DOHH2 (cell line): ENCODE measurements around the gene PISD.

Experiments used
- H3F3A ChIP-seq: fragments of 200-600 bp; sonication (generic), shearing (Covaris generic); 2 replicates; pipeline ENCODE4 v1.6.0; 2016; ENCODE audit warnings: antibody characterized with exemption, mild to moderate bottlenecking; ENCODE audit not compliant: control insufficient read depth, insufficient read depth
- H3K27ac ChIP-seq: fragments of 200-600 bp; sonication (generic); 2 replicates; pipeline ENCODE4 v1.5.1; 2014; ENCODE audit warnings: low read depth, mild to moderate bottlenecking, low read length, moderate library complexity
- H3K27me3 ChIP-seq: fragments of 200-600 bp; sonication (generic); 2 replicates; pipeline ENCODE4 v1.6.1; 2014; ENCODE audit warnings: mild to moderate bottlenecking, low read length, mixed read lengths; ENCODE audit not compliant: control insufficient read depth
- H3K36me3 ChIP-seq: fragments of 200-600 bp; sonication (generic); 2 replicates; pipeline ENCODE4 v1.6.1; 2014; ENCODE audit warnings: mild to moderate bottlenecking, low read length, moderate library complexity, mixed read lengths; ENCODE audit not compliant: control insufficient read depth
- H3K4me1 ChIP-seq: fragments of 200-600 bp; sonication (generic); 2 replicates; pipeline ENCODE4 v1.6.1; 2014; ENCODE audit warnings: mild to moderate bottlenecking, low read length, mixed read lengths; ENCODE audit not compliant: control insufficient read depth
- H3K4me2 ChIP-seq: fragments of 200-600 bp; sonication (generic); 2 replicates; pipeline ENCODE4 v1.6.0; 2014; ENCODE audit warnings: mild to moderate bottlenecking, low read length, moderate library complexity
- H3K4me3 ChIP-seq: fragments of 200-600 bp; sonication (generic); 2 replicates; pipeline ENCODE4 v1.5.1; 2014; ENCODE audit warnings: mild to moderate bottlenecking, low read length, mixed read lengths
- H3K79me2 ChIP-seq: fragments of 200-600 bp; sonication (generic); 2 replicates; pipeline ENCODE4 v1.6.1; 2014; ENCODE audit warnings: mild to moderate bottlenecking, low read length, mixed read lengths; ENCODE audit not compliant: control insufficient read depth
- H3K9me2 ChIP-seq: fragments of 200-600 bp; sonication (generic); replicated peaks from 2 replicates; pipeline ENCODE4 v1.6.1; 2014; ENCODE audit warnings: mild to moderate bottlenecking, low read length, mixed read lengths; ENCODE audit not compliant: control insufficient read depth
- H3K9me3 ChIP-seq: fragments of 200-600 bp; sonication (generic); 2 replicates; pipeline ENCODE4 v1.6.1; 2014; ENCODE audit warnings: antibody characterized with exemption, low read length, mixed read lengths; ENCODE audit not compliant: control insufficient read depth, insufficient read depth
- H4K20me1 ChIP-seq: fragments of 200-600 bp; sonication (generic); 2 replicates; pipeline ENCODE4 v1.6.0; 2014; ENCODE audit warnings: low read depth, mild to moderate bottlenecking, antibody characterized with exemption, low read length, moderate library complexity; ENCODE audit not compliant: control insufficient read depth, insufficient read depth
- EZH2phosphoT487 ChIP-seq: fragments of 200-600 bp; sonication (generic); IDR thresholded peaks from 2 replicates; pipeline ENCODE4 v1.6.1; 2017; ENCODE audit warnings: borderline replicate concordance, mild to moderate bottlenecking, antibody characterized with exemption, low read length, moderate library complexity, mixed read lengths
- TF ChIP-seq, protein P1 (sequence below): fragments of 200-600 bp; sonication (generic); IDR thresholded peaks from one replicate; pipeline ENCODE4 v1.5.1; 2014; ENCODE audit warnings: antibody characterized with exemption, mild to moderate bottlenecking, low read depth, low read length; ENCODE audit not compliant: poor library complexity, severe bottlenecking

PISD gene

DNA sequence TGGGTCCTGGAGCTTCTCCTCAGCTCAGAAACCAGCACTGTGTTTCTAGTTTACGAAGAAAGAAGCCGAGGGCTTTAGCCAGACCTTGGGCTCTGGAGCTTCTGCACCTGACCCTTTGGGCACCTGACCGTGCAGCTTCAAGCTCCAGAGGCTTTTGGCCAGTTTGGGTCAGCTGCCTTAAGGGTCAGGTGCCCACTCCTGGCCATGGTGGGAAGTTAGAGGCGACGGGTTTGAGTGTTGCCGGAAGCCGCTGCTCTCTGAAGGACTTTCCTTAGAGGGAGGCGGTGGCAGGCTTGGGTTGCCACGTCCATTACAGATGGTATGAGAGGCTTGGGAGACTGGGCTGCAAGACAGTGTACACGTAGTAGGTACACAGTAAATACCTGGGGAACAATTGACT, 52.3 kb downstream of the PISD start:
- Histone ChIP-seq H3K27ac (no peak overlapping the region), H3K4me1 (no peaks in the 10 kb centered on the region), H3F3A (no peaks in the 10 kb centered on the region; the same call in 1 of the 2 replicates), H3K79me2 (no peaks in the 10 kb centered on the region), H3K4me3 (no peak overlapping the region), H3K9me3 (no peaks in the 10 kb centered on the region), H3K4me2 (no peak overlapping the region), H3K36me3 (peaks cover 62% of the 10 kb centered on the region), H3K27me3 (no peaks in the 10 kb centered on the region), H4K20me1 (no peaks in the 10 kb centered on the region), H3K9me2 (no peaks in the 10 kb centered on the region)
- TF ChIP-seq, protein P1, sequence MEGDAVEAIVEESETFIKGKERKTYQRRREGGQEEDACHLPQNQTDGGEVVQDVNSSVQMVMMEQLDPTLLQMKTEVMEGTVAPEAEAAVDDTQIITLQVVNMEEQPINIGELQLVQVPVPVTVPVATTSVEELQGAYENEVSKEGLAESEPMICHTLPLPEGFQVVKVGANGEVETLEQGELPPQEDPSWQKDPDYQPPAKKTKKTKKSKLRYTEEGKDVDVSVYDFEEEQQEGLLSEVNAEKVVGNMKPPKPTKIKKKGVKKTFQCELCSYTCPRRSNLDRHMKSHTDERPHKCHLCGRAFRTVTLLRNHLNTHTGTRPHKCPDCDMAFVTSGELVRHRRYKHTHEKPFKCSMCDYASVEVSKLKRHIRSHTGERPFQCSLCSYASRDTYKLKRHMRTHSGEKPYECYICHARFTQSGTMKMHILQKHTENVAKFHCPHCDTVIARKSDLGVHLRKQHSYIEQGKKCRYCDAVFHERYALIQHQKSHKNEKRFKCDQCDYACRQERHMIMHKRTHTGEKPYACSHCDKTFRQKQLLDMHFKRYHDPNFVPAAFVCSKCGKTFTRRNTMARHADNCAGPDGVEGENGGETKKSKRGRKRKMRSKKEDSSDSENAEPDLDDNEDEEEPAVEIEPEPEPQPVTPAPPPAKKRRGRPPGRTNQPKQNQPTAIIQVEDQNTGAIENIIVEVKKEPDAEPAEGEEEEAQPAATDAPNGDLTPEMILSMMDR, result no peak
- TF ChIP-seq EZH2phosphoT487, result no peak

DNA sequence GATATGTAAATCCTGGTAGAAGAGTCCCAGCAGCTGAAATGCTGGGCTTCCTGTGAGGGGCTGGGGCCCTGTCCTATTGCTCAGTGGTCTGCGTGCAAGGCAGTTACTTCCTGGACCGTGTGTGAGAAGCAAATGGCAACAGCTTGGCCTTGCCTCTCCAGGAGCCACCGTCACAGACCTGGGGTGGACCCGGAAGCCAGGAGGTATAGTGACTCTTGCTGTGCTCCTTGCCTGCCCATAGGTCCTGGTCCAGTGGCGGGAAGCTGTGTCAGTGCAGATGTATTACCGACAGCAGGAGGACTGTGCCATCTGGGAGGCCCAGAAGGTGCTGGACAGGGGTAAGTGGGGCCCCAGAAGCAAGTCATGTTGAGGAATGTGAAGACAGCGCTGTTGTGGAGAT, 54.3 kb downstream of the PISD start:
- Histone ChIP-seq H4K20me1 (no peaks in the 10 kb centered on the region), H3F3A (no peaks in the 10 kb centered on the region; the same call in 1 of the 2 replicates), H3K36me3 (peaks cover 73% of the 10 kb centered on the region)

DNA sequence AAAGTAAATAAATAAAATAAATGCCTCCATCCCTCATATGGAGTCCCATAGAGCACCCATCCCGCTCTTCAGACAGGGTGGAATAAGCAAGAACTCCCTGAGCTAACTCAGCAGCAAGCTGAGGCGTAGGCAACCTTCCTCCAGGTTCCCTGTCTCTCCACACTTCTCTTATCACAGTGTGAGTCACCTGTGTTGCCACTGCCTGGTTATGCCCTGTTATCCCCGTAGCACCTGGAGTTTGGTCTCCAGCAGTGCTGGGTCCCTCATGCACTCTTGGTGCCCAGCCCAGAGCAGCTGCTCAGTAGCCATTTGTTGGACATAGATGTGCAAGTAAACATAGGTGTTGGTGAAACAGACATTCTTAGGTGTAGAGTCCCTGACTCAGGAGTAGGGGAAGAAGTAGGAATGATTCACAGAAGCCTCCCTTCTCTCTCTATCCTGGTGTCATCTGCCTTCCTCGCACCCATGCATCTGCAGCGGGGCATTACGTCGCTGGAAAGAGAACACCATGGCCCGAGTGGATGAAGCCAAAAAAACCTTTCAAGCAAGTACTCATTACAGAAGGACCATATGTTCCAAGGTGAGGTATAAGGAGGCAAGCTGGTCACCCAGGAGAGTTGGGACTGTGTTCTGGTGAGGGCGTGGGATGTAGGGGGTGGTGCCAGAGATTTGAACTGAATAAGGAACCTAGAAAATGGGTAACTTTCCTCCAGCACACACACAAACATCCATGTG, 56.0 kb downstream of the PISD start:
- Histone ChIP-seq H3K9me2 (no peaks in the 10 kb centered on the region), H3K27me3 (no peaks in the 10 kb centered on the region), H3K9me3 (no peaks in the 10 kb centered on the region), H3K4me2 (no peak overlapping the region), H3K79me2 (no peaks in the 10 kb centered on the region), H3K4me1 (no peaks in the 10 kb centered on the region), H3K27ac (no peak overlapping the region), H3K36me3 (peaks cover 77% of the 10 kb centered on the region), H3F3A (no peaks in the 10 kb centered on the region; the same call in 1 of the 2 replicates), H3K4me3 (no peak overlapping the region), H4K20me1 (no peaks in the 10 kb centered on the region)
- no peak for TF ChIP-seq EZH2phosphoT487
- TF ChIP-seq, protein P1, result no peak

More for the DNA sequence above, 54.3 kb downstream of the PISD start:
- H3K4me3 ChIP-seq, result no peak overlapping the region
- no peaks in the 10 kb centered on the region for H3K9me3 ChIP-seq
- no peaks in the 10 kb centered on the region for H3K79me2 ChIP-seq
- H3K9me2 ChIP-seq, result no peaks in the 10 kb centered on the region
- TF ChIP-seq, protein P1, result no peak
- TF ChIP-seq EZH2phosphoT487, result no peak
- H3K27me3 ChIP-seq, result no peaks in the 10 kb centered on the region
- no peaks in the 10 kb centered on the region for H3K4me1 ChIP-seq
- no peak overlapping the region for H3K27ac ChIP-seq
- no peak overlapping the region for H3K4me2 ChIP-seq
